ENCODE results near the gene SLC6A6.

Gene SLC6A6

DNA sequence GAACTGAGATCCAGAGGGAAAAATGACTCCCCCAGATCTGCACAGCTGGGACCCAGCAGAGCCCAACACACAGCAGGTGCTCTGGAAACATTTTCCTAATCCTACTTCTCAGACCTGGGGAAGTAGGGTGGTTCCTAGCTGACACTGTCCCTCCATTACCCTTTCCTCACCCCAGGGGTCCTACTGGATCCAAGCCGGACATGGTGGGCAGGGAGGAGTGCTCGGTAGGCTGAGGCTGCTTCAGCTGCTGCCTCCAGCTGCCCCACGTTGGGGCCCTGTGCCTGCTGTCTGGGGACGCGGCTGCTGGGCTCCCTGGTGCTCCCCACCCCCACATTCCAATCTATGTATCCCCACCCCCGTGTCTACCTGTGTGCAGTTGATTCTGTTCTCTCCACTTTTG is 29.8 kb upstream of the SLC6A6 start:
- DNase-seq = no peak

DNA sequence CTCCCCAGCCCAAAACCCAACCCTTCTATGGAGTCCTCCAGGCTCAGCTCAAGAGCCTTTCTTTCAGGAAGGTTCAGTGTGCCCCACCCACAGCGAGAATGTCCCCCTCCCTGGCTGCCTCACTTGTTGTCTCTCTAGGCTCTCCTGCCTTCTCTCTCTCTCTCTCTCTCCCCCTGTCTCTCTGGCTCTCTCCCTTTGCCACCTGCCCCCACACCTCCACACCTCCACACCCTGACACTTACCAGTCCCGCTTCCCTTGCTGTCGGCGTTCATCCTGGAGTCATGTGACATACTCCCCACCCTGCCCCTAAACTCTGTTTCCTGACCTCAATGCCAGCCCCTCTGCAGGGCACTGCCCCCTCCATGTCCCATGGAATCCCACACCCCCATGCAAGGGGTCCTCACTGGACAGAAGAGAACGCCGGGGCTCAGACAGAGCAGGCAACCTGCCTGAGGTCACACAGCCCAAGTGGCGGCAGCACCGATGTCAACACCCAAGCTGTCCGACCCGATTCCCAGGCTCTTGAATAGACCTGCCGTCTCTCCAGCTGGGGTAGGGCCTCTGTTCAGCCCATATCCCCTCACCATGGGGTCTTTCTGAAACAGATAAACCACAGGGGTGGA is 28.5 kb upstream of the SLC6A6 start:
- DNase-seq = no peak

DNA sequence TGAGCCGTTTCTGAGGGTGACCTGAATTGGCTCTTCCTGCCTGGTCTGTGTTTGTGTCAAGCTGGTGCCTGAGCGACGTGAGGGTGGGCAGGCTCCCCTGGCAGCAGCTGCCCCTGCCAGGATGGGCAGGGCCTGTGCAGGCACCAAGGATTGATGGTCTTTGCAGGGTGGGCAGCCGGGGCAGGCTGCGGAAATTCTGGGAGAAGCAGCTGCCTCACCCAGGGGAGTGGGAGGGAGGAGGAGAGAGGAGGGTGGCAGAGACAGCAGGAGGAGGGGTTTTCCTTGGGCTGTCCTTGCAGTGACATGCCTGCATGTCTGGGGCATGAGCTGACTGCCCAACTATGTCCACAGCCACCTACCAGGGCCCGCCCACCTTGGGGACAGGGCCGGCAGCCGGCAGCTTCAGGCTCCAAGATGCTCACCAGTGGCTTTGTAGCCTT is 27.9 kb upstream of the SLC6A6 start:
- no peak for DNase-seq

DNA sequence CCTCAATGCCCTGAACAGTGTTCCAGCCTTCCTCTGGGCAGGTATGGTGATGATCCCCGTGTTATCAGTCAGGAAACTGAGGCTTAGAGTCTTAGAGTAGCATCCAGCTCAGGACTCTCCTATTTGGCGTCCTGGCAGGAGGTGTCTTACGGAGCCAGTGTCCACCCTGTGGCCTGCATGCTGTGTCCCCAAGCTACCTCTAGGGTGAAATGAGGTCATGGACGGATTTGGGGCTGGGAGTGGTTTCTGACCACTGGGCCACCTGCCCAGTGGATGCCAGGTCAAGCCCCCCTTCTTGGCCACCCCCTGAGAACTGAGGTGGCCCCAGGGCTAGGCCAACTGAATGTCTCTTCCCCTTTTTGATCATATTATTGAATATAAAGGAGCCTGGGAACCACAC is 27.2 kb upstream of the SLC6A6 start:
- DNase-seq = no peak

DNA sequence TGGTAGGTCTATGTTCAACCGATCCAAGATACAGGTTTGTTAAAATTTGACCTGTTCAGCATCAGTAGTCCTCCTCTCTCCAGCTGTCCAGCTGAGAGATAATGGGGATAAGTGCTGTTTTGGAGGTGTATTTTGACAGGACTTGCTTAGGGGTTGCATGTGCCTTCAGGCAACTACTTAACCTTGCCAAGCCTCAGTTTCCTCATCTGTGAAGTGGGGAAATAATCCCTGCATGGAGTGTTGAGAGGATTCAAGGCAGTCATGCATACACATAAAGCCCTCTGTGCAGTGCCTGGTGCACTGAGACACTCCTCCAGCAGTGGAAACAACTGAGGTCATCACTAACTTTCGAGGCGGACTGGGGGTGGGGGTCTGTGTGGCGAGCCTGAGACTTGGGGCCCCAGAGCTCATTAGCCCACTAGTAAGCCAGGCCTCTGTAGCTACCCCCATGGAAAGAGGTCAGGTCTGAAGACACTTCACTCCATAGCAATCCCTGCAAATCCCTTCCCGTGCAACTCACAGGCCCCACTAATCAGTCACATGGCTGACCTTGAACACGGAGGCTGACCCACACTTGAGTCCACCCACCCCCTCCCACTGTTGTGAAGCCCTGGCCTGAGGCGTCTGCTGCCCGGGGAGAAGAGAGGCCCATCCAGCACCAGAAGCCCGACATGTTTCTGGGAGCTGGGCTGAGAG is 25.9 kb upstream of the SLC6A6 start:
- no peak for DNase-seq

DNA sequence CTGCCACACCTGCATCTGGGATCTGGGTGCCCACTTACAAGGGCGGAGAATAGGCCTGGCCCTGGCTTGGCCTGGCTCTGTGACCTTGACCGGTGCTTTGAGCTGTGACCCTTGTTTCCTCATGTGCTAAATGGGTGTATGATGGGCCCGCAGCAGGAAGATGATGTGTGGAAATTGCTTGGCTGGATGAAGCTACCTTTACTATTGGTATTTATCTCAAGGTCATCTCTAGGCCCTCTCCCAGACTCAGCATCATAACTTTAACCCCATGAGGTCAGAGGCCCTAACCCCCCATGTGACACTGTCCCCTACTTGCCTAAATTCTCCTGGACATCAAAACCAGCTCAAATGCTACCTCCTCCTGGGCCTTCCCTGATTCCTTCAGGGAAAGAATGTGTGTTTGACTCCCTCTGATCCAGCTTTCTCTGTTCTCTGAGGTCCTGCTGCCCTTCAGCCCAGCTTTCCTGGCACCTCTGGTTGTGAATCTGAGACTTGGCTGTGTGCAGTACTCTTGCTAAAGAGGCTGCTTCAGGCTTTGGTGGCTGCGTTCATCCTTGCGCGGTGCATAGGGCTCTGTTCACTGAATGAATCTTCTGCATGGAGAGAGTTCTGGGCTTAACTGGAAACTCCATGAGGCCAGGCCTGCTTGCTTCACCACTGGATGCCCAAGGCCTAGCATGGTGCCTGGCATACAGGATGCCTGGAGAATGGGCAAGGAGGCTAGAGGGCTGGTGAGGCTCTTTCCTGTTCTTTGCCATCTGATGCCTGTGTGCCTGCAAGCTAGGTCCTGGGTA is 25.2 kb upstream of the SLC6A6 start:
- no peak for DNase-seq

DNA sequence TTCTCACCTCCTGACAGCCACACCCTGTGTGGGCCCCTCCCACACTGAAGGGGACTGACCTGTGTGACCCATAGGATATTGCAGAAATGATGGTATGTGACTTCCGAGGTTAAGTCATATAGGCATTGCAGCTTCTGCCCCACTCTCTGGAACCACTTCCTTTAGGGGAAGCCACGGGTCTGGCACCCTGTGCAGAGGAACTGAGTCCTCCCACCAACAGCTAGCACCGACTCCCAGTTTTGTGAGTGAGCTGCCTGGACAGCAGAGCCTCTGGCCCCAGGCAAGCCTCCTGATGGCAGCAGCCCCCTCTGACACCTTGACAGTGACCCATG is 24.6 kb upstream of the SLC6A6 start:
- DNase-seq = no peak

DNA sequence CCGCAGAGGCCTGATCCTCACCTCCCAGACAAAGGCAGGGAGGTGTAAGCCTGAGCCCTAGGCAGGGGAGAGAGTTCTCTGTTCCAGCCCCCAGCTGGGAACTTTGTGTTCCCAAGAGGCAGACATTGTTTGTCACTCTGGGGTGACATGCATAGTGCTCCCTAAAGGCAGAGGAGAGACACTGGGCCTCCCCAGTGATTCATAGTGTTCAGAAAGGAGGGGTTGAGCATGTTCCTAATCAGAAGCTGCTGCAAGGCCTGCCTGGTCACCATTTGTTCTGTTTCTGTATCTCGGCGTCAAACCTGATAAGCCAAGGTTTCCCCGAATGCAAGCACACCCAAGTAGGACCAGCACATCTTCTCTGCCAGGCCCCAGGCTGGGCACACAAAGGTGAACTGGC is 24.0 kb upstream of the SLC6A6 start:
- no peak for DNase-seq

DNA sequence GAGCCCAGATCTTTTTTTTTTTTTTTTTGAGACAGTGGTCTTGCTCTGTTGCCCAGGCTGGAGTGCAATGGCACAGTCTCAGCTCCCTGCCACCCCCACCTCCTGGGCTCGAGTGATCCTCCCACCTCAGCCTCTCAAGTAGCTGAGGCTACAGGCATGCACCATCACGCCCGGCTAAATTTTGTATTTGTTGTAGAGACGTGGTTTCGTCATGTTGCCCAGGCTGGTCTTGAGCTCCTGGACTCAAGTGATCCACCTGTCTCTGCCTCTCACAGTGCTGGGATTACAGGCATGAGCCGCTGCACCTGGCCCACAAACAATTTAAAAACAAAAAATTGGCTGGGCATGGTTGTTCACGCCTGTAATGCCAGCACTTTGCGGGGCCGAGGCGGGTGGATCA is 22.6 kb upstream of the SLC6A6 start:
- DNase-seq = no peak

DNA sequence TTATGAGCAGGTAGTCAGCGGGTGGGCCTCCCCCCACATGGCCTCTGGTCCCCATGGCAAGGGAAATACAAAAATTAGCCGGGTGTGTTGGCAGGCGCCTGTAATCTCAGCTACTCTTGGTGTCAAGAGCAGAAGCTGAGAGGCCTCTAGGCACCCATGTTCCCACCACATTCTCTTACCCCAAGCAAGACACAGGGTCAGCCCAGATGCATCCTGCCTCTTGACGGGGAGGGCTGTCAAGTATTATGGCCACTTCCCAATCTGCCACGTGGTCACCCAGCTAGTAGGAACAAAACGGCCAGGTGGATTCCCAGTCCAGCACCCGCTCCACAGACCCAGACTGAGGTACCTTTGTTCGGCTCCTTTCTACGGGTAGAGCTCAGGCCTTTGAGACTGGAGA is 16.2 kb upstream of the SLC6A6 start:
- no peak for DNase-seq

DNA sequence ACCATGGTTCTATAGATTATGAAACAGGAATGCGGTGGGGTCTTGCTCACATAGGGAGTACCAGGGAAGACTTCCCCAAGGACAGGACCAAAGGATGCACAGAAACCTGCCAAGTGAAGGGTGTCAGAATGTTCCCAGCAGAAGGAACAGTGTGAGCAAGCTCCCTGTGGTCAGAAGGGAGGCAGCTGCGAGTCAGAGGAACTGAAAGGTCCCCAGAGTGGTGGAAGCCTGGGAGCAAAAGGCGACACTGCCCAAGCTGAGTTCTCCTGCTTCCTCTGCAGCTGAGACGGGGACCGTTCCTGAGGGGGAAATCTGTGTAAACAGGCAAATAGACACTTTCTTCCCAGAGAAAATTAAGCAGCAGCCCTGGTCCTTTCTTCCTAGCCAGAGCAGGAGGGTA is 14.2 kb upstream of the SLC6A6 start:
- DNase-seq = no peak

DNA sequence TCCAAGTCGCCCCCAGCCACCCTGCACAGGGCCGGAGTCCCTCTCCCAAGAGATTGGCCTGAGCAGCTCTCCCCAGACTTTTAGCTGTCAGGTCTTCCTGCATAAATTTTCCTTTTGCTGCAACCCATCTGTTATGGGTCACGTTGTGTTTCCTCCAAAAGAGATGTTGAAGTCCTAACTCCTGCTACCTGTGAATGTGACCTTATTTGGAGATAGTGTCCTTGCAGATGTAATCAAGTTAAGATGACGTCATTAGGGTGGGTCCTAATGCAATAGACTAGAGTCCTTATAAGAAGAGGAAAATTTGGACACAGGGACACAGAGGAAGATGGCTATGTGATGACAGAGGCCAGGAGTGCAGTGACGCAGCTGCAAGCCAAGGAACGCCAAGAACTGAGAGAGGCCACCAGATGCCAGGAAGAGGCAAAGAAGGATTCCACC is 13.2 kb upstream of the SLC6A6 start:
- no peak for DNase-seq

DNA sequence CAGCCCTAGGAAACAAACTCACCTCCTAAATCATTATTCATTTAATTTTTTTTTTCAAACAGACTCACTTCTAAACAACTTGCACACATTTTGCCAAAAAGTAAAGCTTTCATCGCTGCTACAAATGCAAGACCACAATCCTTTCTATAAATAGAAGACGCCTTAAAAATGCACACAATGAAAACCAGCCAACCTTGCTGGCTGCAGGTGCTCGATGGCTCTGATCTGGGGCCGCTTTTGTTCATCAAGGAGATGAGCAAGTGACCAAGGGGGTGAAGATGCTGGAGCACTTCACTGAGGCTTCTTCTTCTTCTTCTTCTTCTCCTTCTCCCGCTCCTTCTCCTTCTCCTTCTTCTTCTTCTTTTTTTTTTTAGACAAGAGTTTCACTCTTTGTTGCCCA is 12.7 kb upstream of the SLC6A6 start:
- DNase-seq = no peak

DNA sequence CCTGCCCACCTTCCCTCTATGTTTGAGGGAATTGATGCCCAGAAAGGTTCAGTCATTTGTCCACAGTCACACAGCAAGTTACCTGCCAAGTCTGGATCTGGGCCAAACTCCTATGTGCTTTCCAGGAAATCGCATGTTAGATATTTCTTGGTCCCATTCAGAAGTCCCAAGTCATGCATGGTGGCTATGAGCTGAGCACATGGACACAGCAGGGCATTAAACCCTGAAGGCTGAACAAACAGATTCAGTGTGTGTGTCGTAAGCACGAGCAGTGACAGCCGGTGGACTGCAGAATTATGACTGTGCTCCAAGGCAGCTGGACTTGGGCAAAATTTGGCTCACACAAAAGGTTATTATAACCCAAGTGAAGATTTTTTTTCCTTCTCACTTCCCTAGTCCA is 11.4 kb upstream of the SLC6A6 start:
- DNase-seq = no peak

DNA sequence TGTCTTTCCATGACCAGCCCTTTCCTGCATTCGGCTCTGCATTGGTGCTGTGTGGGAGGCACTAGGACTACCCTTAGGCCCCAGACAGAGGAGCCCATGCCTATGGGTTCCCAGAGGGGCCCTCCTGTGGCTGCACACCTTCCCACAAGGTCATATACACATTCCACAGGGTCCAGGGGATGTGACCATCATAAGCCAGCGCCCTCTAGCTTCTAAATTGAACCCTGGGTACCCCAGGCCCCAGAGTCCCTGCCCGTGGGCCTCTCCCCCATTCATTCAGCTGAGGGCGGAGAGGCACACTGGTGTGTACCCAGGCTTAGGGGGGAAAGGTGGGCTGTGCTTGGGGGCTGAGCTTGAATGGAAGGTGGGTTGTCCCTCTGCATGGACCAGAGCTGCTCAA is 10.2 kb upstream of the SLC6A6 start:
- no peak for DNase-seq

DNA sequence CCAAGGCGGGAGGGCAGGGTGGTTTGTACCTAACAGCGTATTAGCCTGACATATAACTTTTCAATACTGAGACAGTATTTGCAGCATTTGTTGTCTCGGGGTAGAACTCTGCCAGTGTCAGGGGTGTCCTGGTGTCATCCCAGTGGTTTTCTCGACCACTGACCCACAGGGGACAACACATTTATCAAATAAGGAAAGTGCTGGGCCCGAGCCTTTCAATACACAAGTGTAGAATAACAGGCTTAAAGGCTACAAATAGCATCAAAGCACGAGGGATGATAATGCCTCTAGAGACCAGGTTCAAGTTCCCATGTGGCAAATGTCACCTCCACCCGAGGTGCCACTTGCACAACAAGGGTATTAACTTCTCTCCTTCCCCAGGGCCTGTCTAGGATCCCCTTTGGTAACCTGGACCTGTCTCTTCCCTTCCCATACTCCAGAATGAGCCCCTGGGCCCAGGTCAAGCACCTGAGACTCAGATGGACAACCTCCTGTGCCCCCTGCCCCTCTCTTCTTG is 9.5 kb upstream of the SLC6A6 start:
- DNase-seq = no peak

DNA sequence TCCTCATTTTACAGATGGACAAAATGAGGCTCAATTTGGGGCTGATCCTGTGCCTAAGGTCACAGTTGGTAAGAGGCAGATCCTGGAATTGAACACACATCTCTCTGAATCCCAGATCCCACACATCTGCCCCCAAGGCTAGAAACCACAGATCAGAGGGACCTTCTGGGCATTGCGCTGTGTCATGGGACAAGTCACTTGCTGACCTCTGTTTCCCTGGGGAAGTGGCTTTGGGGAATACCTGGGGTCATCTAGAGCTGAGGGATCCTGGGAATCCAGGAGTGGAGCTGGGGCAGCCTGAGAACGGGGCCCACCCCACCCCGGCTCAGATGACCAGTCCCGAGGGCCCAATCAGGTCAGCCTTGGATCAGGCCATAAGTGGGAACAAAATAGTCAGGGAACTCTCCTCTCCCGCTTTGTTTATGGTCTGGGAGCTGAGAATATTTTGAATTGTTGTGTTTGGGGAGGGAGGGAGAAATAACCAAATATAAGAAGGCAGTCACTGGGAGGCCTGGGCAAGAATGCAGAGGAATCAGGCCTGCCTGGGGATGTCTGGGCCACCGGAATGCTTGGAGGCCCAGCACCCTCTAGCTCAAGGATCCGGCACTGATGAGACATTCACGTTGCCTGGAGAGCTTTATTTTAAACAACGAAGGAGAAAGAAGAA is 8.8 kb upstream of the SLC6A6 start:
- DNase-seq = no peak

DNA sequence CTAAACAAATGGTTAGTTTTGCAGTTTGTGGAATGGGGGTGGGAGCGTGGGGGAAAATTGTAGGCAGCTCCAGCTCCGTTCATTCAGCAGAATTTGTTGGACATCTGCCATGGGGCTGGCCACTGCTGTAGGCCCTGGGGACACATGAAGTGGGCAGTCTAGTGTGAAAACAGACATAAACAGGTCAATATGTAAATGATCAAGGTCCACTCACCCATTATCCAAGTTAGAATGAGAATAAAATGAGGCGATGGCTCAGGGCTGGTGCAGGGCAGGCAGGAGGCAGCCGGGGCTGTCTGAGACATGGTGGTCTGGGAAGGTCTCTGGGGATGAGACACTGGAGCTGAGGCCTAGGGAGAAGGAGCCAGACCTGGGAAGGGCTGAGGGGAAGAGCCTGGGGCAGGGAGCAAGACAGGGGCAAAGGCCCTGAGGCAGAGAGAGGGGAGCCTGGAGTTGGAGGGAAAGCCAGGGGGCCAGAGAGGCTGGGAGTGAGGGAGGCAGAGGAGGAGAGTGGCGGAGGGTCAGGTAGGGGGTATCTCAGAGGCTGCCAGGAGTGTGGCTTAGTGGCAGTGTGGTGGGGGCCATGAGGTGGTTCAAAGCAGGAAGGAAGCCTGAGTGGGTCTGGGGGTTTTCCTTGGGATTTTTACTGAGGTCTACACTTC is 6.2 kb upstream of the SLC6A6 start:
- no peak for DNase-seq

DNA sequence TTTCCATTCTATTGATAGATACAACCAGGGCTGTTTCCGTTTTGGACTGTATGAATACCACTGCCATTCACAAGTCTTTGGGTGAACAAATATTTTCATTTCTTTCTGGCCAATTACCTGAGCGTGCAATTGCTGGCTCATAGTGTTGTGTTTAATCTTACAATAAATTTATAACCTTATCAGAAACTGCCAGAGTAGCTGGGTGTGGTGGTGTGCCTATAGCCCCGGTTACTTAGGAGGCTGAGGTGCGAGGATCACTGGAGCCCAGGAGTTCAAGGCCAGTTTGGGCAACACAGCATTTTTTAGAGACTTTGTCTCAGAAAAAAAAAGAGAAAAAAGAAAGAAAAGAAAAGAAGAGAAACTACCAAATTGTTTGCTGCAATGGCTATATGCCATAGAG is 5.4 kb upstream of the SLC6A6 start:
- DNase-seq = no peak

DNA sequence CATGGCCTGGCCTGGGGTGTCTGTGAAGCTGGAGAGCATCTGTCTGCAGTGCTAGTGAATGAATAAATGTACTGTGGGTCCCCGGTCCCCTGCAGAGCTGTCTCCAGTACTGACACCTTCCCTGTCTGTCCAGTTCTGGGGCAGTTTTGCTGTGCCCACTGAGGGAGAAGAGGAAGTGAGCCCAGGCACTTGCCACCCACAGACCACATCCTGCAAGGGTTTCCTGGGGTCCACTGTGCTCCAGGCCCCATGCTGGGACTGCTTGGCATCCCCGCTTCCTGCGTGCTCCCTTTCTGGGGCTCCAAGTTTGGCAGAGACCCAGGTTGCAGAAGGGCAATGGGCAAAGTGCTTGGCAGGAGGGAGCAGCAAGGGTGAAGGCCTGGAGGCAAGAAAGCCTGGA is 4.9 kb upstream of the SLC6A6 start:
- no peak for DNase-seq

DNA sequence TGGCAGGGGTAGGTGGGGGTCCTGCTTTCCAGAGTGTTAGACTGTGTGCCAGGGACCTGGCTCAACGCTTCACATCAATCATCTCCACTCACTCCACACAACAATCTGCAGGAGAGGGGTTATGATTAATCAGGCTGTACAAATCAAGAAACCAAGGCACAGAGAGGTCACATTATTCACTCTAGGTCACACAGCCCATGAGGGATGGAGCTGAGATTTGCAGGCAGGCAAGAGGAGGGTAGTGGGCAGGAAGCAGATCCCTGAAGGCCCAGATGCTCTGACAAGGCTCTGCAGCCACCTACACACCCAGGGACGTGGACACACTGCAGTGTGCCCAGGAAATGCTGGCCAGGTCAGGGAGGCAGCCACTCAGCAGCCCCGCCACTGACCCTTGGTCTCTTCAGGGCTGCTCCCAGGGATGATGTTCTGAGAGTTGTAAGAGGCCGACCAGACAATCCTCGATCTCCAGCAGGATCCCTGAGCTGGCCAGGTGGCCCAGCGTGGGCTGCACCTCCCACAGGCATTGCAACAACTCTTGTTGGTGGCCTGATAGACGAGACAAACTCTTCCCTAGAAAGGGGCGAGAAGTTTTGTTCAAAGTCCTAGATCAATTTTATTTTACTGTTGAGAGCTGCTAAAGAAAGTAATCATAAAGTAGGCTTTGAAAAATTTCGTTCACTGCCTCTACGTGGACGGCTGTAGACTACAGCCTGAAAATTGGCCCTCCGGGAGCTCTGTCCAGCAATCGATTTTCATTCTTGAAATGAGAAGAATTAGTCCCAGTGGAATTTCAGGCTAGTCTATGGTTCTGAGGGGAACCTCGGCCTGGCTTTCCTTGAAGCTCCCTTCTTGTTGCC is 4.2 kb upstream of the SLC6A6 start:
- no peak for DNase-seq

DNA sequence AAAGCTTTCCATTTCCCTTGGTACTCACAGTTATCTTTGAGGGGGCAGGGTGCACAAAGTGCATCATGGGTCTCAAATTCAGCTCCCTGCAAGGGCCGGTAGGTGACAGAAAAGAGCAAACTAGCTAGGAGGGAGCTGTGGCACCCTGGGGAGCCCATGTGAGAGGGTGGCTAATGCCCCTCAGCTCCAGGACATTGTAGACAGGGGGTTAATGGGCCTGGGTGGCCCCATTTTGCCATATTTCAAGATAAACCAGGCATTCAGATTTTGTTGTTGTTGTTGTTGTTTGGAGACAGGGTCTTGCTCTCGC is 3.7 kb upstream of the SLC6A6 start:
- DNase-seq = no peak
